HG03571 (cell line): ENCODE data around the gene GLCE.

Experiments used
- ATAC-seq: cut with Tn5 transposase; IDR thresholded peaks from one replicate; pipeline ENCODE4 v1.9.1; 2021; ENCODE audit not compliant: unreplicated experiment

Gene GLCE

DNA sequence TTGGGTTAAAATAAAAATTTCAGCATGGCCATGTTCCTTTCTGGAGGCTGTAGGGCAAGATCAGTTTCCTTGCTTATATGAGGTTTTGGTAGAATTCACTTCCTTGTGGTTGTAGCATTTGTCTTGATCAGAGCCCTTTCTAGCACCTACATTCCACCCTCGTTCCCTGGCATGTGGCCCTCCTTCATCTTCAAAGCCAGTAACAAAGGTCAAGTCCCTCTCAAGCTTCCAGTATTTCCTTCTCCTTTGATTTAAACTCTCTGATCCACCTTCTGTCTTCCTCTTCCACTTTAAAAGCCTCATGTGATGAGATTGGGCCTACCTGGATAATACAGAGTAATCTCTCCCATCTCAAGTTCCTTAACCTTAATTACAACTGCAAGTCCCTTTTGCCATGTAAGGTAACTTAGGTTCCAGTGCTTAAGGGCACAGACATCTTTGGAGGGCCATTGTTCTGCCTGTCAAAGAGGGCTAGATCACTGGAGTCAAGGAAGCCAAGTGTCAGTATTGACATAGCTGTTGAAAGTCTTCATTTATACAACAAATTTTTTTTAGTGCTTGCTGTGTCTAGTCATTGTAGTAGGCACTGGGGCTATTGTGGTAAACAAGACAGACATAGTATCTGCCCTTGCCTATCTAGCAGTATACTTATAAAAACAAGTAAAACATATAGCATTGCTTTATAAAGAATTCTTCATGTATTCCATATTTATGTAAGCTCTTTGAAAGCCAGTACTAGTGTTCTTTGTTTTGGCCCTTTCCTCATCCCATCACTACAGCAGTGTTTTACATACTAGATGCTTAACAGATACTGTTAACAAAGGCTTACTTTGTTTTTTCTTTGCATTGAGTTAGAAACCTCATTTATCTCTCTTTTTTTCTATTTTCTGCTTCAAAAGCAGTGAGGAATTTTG lies 40.7 kb downstream of the GLCE start:
- no peak for ATAC-seq

DNA sequence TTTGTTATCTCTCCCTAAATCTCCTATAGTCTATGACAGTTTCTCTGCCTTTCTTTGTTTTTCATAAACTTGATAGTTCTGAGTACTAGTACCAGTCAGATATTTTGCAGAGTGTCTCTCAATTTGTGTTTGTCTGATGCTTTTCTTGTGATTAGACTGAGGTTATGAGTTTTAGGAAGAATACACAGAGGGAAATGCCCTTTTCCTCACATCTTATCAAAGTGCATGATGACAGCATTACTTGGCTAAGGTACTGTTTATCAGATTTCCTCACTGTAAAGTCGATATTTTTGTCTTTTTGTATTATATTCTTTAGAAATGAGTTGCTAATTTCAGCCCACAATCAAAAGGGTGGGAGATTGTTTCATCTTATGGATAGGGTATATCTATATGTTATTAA lies 45.6 kb downstream of the GLCE start:
- no peak for ATAC-seq

DNA sequence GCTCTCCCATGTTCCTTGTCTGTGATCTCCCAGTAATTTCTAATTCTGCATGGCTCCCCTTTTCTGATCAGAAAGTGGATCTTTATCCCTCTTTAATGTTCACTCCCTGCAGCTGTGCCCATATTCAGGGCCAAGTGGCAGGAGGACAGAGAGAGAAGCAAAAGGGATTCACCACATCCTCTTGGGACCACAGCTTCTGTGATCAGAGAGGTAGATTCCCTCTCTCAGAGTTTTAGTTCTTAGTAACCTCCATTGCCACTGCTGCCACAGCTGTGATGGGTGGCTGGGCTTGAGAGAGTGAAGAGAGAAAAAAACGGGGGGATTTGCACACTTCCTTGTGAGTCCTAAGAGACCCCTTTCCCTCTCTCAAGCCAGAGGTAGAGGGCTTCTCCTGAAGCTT lies 49.2 kb downstream of the GLCE start:
- no peak for ATAC-seq

DNA sequence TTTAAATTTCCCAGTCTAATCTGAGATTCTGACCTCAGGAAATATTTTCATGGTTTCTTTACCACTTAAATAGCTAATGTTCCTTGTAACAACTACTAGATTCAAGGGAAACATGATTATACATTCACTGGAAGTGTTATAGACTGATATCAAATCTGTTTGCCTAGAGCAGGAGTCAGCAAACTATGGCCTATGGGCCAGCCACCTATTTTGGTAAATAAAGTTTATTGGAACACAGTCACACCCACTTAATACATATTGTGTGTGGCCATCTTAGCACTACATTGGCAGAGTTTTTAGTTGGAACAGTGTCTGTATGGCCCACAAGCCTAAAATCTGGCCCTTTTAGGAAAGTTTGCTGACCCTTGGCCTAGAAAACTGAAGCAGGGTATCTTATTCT lies 50.1 kb downstream of the GLCE start:
- ATAC-seq, result no peak

DNA sequence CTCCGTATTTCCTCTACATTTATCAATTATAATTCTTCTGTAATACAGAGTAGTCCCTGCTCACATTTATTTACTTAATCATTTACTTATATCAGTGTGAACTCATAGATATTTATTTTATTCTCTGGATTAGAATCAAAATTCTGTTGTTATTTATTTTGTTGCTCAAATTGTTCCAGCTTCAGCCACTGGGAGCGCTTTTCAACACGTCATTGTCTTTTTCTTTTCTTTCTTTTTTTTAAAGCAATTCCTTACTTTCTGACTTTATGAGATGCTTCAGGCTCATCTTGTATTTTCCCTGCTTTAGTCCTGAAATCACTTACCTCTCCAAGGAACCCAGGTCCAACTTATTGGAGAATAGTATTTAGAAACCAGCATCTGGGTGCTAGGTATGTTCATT lies 53.4 kb downstream of the GLCE start:
- ATAC-seq, result no peak

DNA sequence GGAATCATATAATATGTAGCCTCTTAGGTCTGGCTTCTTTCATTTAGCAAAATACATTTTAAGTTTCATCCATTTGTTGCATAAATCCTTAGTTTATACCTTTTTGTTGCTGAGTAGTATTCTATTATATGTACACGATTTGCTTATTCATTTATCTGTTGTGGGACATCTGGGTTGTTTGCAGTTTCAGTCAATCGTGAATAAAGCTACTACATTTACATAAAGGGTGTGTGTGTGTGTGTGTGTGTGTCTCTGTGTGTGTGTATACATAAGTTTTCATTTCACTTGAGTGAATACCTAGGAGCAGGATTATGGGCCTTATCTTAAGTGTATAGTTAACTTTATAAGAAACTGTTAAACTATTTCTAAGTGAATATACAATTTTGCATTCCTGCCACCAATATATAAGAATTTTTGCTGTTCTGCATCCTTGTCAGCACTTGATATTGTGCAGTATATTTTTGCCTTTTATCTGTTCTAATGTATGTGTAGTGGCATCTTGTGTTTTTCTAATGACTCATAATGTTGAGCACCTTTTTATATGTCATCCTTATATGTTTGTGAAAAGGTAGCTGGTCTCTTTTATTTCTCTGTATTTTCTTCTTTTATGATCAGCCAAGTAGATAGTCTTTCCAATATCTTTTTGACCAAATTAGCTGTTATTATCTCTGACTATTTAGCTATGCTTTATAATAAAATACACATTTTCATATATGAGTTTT lies 55.0 kb downstream of the GLCE start:
- no peak for ATAC-seq

DNA sequence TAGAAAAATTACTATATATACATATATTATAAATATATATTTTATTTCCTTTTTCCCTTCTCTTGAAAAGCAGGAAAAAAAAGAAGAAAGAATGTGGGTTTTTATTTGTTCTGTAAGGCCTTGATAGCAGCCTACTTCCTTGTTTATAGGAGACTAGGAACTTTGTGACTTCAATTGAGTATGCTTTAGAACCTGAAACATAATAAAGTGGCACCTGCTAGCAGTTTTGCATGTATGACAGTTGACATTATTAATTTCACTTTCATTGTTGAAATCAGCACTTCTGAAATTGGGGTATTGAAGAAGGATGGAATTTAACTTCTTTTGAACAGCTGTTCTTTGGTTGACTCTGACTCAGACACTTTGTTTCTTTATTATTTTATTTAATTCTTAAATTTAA lies 56.9 kb downstream of the GLCE start:
- ATAC-seq, result no peak

DNA sequence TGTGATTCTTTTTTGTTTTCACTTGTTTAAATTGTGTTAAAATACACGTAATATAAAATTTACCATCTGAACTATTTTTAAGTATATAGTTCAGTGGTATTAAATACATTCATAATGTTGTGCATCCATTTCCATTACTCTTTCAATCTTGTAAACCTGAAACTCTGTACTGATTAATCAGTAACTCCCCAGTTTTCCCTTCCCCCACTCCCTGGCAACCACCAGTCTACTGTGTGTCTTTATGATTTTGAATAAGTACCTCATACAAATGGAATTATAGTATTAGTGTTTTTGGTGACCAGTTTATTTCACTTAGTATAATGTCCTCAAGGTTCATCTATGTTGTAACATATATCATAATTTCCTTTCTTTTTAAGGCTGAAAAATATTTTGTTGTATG lies 59.3 kb downstream of the GLCE start:
- no peak for ATAC-seq

DNA sequence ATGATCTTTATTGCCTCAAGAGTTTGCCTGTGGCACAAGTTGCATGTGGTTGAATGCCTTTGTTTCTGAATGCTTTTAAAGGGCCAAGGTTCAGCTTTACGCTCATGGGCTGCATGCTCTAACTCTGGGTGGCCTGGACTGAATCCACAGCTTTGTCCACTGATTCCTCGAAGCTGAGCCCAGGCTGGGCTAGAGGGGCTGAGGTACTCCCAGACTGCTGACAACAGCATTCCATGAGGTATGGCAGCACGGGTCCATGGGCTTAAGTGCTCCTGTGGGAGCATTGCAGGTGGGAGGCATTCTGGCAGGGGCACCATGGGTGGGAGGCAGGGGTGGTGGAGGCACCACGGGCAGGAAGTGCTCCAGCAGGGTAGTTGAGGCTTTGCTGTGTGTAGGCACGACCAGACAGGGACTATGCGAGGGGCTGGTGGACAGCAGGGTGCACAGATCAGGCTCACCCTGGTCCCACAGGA lies 61.6 kb downstream of the GLCE start:
- no peak for ATAC-seq

DNA sequence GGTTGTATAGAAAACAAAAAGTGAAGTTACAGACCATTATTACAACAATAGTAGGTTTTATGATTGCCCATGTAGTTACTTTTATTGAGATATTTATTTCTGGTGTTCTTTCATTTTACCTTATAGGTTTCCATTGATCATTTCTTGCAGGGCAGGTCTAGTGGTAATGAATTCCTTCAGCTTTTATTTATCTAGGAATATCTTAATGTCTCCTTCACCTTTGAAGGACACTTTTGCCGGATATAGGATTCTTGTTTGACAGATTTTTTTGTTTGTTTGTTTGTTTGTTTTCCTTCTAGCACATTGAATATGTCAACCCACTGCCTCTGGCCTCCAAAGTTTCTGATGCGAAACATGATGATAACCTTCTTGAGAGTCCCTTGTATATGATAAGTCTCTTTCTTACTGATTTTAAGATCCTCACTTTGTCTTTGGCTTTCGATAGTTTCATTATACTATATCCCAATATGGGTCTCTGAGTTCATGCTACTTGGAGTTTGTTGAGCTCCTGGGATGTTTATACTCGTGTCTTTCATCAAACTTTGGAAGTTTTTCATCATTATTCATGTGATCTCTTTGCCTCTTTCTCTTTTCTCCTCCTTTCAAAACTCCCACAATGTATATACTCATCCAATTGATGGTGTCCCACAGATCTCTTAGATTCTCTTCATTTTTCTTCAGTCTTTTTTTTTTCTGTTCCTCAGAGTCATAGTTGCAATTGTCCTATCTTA lies 62.8 kb downstream of the GLCE start:
- no peak for ATAC-seq

DNA sequence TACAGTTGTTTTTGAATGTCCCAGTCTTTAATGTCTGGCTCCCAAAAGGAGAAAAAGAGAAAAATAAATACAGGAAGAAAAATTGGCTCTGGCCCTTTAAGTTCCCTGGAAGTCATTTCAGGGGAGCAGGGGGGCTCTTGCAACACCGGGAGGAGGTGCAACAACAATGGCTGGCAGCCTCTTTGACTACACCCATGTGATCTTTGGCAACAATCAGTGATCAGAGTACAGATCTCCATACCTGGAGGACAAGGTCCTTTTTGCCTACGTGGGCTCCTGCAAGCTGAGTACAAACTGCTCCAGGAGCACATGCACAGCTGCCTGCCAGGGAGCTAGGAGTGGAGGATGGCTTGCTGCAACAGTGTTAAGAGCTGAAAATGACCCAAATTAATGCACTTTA lies 63.9 kb downstream of the GLCE start:
- ATAC-seq, result no peak

DNA sequence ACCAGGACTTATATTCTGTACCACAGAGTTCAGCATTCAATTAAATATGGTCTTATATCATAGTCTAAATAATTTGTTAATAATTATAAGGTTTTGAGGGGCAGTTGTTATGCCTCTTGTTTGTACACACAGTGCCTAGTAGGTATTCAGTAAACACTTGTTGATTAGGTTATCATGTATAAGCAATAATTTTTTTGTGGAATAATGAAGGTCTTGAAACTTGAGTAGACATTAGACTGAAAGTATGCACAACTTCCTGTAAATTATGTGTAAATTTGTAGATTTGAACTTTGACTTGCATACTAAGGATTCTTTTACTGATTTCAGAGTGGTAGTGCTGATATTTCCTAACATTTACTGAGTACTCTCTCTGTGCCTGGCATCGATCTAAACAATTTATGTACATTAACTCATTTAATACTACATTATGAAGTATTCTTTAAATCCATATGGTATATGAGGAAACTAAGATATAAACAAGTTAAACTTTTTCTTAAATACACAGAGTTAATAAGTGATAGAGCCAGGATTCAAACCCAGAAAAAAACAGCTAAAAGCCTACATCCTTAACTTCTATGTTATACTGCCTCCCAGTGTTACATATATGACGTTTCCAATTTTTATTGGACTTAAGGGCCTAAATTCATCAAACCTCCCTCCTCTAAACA lies 65.1 kb downstream of the GLCE start:
- ATAC-seq, result no peak

DNA sequence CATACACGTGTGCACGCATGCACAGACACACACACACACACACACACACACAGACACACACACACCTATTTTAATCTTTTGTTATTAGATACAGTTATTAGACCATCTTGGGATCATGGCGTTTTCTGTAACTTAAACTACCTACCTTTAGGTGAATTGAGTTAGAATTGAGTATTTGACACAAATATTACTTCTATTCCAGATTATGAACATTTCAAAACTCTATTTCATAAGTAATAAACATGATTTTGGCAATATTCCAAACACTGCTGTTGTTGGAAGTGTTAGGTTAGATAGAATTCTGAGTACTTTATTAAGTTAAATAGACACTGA lies 65.6 kb downstream of the GLCE start:
- no peak for ATAC-seq

DNA sequence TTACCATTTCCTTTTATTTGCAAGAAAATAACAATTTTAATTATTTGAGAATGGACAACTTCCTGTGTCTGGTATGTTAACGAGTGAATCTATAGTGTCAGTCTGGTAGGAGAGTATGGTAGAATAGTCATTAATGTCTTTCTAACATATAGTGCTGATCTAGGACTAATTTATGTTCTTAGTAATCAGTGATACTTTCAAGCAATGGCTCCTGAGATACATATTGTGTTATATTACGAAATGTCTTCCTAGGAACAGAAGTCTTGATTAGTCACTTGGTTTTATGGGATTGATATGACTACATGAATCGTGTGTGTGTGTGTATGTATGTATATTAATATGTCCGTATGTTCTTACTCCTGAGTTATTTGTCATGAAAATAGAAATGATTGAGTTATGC lies 71.7 kb downstream of the GLCE start:
- no peak for ATAC-seq

DNA sequence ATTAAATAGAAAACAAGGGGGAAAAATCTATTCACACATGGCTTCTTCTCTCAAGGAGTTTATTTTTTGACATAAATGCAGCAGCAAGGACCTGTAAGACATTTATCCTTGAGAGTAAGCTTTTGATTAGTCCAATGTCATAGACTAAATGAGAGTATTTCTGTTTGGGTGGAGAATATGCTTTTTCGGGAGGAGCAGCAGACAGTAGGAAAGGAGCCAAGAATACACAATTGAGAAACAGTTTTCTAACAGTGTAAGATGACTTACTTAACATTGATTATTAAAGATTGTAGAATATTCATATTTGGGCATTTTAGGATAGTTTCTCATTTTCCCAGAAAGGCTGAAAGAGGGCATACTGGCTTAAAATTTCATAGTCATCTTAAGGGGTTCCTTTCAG lies 72.3 kb downstream of the GLCE start:
- ATAC-seq, result no peak

DNA sequence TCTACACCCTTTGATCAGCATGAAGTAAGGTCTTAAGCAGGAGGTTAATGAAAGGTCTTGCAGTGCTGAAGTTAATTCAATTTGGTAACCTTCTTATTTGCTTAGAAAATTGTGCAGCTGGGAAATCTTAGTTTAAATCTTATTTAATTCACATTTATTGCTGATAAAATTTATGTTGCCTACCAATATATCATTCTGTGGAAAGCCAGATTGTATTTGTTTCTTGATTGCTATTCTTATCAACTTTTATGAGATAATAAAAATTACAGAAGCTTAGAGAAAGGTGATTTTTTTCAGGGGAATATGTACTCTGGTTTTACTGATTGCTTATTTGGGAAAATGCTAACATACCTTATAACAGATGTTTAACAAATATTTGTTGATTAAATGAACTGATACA lies 74.2 kb downstream of the GLCE start:
- no peak for ATAC-seq

DNA sequence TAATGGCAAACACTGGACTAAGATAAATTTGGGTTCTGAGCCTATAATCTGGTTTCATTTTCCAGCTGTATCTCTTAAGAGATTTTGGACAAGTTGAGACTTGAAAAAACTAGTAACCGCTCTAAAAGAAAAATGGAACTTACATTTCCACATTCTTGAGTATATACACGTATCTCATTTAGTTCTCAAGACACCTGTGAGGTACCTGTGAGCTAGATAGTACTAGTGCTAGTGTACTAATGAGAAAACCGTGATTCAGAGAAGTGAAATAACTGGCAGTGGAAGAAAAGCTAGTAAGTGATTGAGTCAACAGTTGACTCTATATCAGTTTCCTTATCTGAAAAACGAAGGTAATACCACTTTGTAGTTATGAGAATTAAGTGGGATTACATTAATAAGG lies 76.1 kb downstream of the GLCE start:
- ATAC-seq, result no peak

DNA sequence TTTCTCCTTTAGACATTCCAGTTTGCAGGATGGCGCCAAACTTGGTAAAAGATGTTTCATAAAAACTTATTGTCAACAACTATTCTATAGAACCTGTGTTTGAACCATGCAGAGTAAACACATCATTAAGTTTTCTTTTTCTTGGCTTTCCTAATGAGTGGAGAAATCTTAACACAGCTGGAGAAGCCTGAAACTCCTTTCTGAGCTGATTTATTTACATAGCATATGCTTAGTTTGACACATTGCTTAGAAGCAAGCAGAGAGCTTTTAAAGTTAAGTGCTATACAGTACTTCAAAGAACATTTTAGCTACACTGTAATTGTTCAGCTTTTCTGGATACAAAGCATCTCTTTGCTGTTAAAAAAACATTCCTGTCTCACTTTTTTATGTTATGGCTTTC lies 77.3 kb downstream of the GLCE start:
- no peak for ATAC-seq

DNA sequence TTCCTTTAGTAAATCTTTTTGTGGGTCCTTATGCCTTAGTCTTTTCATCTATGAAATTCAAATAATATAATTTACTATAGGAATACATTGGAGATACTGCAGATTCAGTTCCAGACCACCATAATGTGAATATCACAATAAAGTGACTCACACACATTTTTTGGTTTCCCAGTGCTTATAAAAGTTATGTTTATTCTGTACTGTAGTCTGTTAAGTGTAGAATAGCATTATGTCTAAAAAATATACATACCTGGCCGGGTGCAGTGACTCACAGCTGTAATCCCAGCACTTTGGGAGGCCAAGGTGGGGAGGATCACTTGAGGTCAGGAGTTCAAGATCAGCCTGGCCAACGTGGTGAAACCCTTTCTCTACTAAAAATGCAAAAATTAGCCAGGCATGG lies 84.4 kb downstream of the GLCE start:
- no peak for ATAC-seq

DNA sequence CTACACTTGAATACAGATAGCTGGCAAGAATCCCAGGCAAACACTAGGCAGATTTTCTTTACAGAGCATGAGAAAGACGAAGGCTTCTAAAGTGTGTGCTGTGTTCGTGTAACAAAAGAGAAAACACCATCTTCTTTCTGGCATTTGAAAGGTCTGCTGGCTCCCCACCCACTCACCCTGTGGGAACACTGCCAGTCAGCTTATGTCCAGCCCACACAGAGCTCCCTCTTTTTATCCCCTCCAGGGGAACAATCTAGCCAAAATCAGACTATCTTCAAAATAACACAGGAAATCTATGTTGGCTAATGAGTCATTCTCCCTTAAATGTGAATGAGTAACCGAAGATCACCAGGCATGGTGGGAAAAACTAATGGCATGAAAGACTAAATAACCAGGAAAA lies 92.7 kb downstream of the GLCE start:
- ATAC-seq, result no peak

DNA sequence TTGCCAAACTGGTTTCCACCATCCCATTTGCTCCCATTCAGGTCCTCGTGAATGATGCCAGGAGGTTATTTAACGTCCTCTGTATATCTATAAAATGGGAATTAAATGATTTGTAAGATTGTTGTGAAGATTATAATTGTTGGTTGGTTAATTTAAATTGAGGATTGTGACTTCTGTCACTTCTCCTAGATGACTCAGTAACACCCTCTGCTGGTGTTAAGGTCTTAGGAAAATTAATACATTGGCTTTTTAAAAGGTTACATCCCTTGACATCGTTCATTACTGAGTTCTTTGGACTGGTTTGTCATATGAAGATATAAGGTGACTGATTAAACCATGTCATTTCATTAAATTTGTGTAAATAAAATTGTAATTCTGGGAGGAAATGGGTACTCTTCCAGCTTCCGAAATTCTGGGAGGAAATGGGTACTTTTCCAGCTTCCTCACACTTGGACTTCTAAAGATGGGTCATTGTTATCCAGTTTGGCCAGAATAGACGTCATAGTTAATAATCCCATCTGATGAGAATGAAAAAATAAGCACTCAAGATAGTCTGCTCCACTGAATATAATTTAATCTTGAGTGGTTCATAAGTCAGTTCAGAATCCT lies 105.0 kb downstream of the GLCE start:
- ATAC-seq, result no peak
